Measurements from ENCODE around the gene SLC7A14. TPM values are rescaled to one million over a fixed set of nuclear protein-coding genes. Genes with fewer than 3 reads are reported as not detected.

The SLC7A14 gene
- total RNA-seq, 1 donor from 2014 or later = 6.2 TPM

- no peak for DNase-seq
- H3K4me1 Mint-ChIP-seq (ENCODE audit: low read depth, unreplicated experiment) = no peaks in the 10 kb centered on the region
- no peak overlapping the region for H3K27ac Mint-ChIP-seq (ENCODE audit: unreplicated experiment)
- TF ChIP-seq, protein P1, sequence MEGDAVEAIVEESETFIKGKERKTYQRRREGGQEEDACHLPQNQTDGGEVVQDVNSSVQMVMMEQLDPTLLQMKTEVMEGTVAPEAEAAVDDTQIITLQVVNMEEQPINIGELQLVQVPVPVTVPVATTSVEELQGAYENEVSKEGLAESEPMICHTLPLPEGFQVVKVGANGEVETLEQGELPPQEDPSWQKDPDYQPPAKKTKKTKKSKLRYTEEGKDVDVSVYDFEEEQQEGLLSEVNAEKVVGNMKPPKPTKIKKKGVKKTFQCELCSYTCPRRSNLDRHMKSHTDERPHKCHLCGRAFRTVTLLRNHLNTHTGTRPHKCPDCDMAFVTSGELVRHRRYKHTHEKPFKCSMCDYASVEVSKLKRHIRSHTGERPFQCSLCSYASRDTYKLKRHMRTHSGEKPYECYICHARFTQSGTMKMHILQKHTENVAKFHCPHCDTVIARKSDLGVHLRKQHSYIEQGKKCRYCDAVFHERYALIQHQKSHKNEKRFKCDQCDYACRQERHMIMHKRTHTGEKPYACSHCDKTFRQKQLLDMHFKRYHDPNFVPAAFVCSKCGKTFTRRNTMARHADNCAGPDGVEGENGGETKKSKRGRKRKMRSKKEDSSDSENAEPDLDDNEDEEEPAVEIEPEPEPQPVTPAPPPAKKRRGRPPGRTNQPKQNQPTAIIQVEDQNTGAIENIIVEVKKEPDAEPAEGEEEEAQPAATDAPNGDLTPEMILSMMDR (IDR thresholded peaks at IDR 0.05; ENCODE audit: partially characterized antibody, unreplicated experiment) = no peak
- H3K4me3 Mint-ChIP-seq (ENCODE audit: unreplicated experiment) = no peak overlapping the region
- H3K9me3 Mint-ChIP-seq (ENCODE audit: unreplicated experiment) = peaks cover 8% of the 10 kb centered on the region
- peaks cover 2% of the 10 kb centered on the region for H3K27me3 Mint-ChIP-seq (ENCODE audit: unreplicated experiment)
- peaks cover 17% of the 10 kb centered on the region for H3K36me3 Mint-ChIP-seq (ENCODE audit: unreplicated experiment)
Observed at GRCh38 chr3:170614214-170614966, 28.5 kb upstream of the SLC7A14 start.

- H3K9me3 Mint-ChIP-seq (ENCODE audit: unreplicated experiment) = peaks cover 3% of the 10 kb centered on the region
- DNase-seq = no peak
- H3K27ac Mint-ChIP-seq (ENCODE audit: unreplicated experiment) = no peak overlapping the region
- TF ChIP-seq, protein P1 (IDR thresholded peaks at IDR 0.05; ENCODE audit: partially characterized antibody, unreplicated experiment) = no peak
- no peak overlapping the region for H3K4me3 Mint-ChIP-seq (ENCODE audit: unreplicated experiment)
- H3K36me3 Mint-ChIP-seq (ENCODE audit: unreplicated experiment) = peaks cover 7% of the 10 kb centered on the region
- H3K4me1 Mint-ChIP-seq (ENCODE audit: low read depth, unreplicated experiment) = no peaks in the 10 kb centered on the region
- H3K27me3 Mint-ChIP-seq (ENCODE audit: unreplicated experiment) = no peaks in the 10 kb centered on the region
Observed at GRCh38 chr3:170611751-170612150, 25.9 kb upstream of the SLC7A14 start.

DNA sequence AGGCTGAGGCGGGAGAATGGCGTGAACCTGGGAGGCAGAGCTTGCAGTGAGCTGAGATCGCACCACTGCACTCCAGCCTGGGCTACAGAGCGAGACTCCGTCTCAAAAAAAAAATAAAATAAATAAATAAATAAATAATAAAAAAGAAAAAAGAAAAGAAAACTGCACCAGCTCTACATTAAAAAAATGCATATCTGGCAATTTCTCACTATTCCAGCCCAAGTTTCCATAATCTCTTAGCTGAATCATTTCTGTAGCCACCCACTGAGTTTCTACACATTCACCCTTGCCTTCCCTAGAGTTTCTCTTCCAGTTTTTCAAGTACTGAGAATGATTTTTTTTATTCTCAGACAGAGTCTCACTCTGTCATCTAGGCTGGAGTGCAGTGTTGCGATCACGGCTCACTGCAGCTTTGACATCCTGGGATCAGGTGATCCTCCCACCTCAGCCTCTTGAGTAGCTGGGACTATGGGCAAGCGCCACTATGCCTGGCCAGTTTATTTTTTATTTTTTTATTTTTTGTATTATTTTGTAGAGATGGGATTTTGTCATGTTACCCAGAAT, 24.5 kb upstream of the SLC7A14 start:
- Mint-ChIP-seq H3K9me3 (ENCODE audit: unreplicated experiment) (peaks cover 3% of the 10 kb centered on the region), H3K27ac (ENCODE audit: unreplicated experiment) (no peak overlapping the region), H3K4me3 (ENCODE audit: unreplicated experiment) (no peak overlapping the region), H3K27me3 (ENCODE audit: unreplicated experiment) (no peaks in the 10 kb centered on the region), H3K36me3 (ENCODE audit: unreplicated experiment) (peaks cover 7% of the 10 kb centered on the region), H3K4me1 (ENCODE audit: low read depth, unreplicated experiment) (no peaks in the 10 kb centered on the region)
- TF ChIP-seq, protein P1 (IDR thresholded peaks at IDR 0.05; ENCODE audit: partially characterized antibody, unreplicated experiment) = no peak
- DNase-seq = no peak

DNA sequence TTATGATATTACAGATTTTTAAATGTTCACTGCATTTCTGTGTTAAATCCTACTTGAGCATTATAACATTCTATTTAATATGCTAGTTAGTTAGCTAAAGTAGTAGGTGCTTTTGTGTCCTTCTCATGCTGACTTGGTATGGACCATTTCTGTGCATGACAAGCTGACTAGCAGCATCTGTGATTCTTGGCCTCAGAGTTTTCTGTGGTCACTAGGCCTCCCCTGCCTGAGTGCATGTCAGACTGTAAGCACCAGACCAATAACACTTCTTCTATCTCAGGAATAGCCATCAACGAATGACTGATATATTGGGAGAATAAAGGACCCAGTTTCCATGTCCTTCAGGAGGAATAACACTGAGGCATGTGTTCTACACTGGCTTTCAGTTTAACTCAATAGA, 22.6 kb upstream of the SLC7A14 start:
- Mint-ChIP-seq H3K27me3 (ENCODE audit: unreplicated experiment) (no peaks in the 10 kb centered on the region), H3K36me3 (ENCODE audit: unreplicated experiment) (peaks cover 7% of the 10 kb centered on the region), H3K4me3 (ENCODE audit: unreplicated experiment) (no peak overlapping the region), H3K4me1 (ENCODE audit: low read depth, unreplicated experiment) (no peaks in the 10 kb centered on the region), H3K27ac (ENCODE audit: unreplicated experiment) (no peak overlapping the region), H3K9me3 (ENCODE audit: unreplicated experiment) (no peaks in the 10 kb centered on the region)
- TF ChIP-seq, protein P1 (IDR thresholded peaks at IDR 0.05; ENCODE audit: partially characterized antibody, unreplicated experiment) = no peak
- no peak for DNase-seq

GRCh38 chr3:170606675-170607074, 20.8 kb upstream of the SLC7A14 start:
- Mint-ChIP-seq H3K27ac (ENCODE audit: unreplicated experiment) (no peak overlapping the region), H3K36me3 (ENCODE audit: unreplicated experiment) (peaks cover 7% of the 10 kb centered on the region), H3K27me3 (ENCODE audit: unreplicated experiment) (no peaks in the 10 kb centered on the region), H3K4me3 (ENCODE audit: unreplicated experiment) (no peak overlapping the region), H3K9me3 (ENCODE audit: unreplicated experiment) (no peaks in the 10 kb centered on the region), H3K4me1 (ENCODE audit: low read depth, unreplicated experiment) (no peaks in the 10 kb centered on the region)
- TF ChIP-seq, protein P1 (IDR thresholded peaks at IDR 0.05; ENCODE audit: partially characterized antibody, unreplicated experiment) = no peak
- DNase-seq = no peak
